Keratinocyte (primary cell): ENCODE results near the gene CARMIL1. TPM values are rescaled to one million over a fixed set of nuclear protein-coding genes. Genes with fewer than 3 reads are reported as not detected.
"Not testable (repeated sequence)": the region's sequence is repeated elsewhere in the genome, so short reads cannot be mapped to it uniquely, and the experiment has no call there.

ENCODE experiments used
- DNase-seq: peaks from one replicate; pipeline ENCODE4 v3.0.0-alpha.2; 2011; ENCODE audit warnings: low read depth, missing footprints, low spot score
- FAIRE-seq: peaks from 2 replicates; lab custom pipeline; 2011; peaks lifted over from hg19 to GRCh38; lab: Jason Lieb, UNC
- H2AFZ ChIP-seq: 2 replicates; pipeline ENCODE4 v1.6.0; 2012; ENCODE audit warnings: low read length, control low read depth, inconsistent platforms; ENCODE audit not compliant: control insufficient read depth
- H3K27ac ChIP-seq: 2 replicates; pipeline ENCODE4 v1.5.1; 2011; ENCODE audit warnings: low read length; ENCODE audit not compliant: control insufficient read depth, insufficient read depth
- H3K27me3 ChIP-seq: 3 replicates; pipeline ENCODE4 v1.6.0; 2011; ENCODE audit warnings: low read length; ENCODE audit not compliant: control insufficient read depth, insufficient read depth; ENCODE audit errors: extremely low read depth
- H3K36me3 ChIP-seq, 2 experiments: 2 replicates in 1 of 2; 3 replicates in 1 of 2; pipeline ENCODE4 v1.5.1; 2011; ENCODE audit warnings: low read length in 2 of 2, mild to moderate bottlenecking in 1 of 2; ENCODE audit not compliant: control insufficient read depth in 2 of 2, insufficient read depth in 2 of 2; ENCODE audit errors: extremely low read depth in 1 of 2
- H3K4me1 ChIP-seq: 3 replicates; pipeline ENCODE4 v1.5.1; 2011; ENCODE audit warnings: low read length; ENCODE audit not compliant: control insufficient read depth, insufficient read depth; ENCODE audit errors: extremely low read depth
- H3K4me2 ChIP-seq: 3 replicates; pipeline ENCODE4 v1.6.0; 2011; ENCODE audit warnings: low read depth, low read length; ENCODE audit not compliant: control insufficient read depth, insufficient read depth; ENCODE audit errors: extremely low read depth
- H3K4me3 ChIP-seq, 3 experiments: fragments of 200-600 bp in 1 of 3; sonication (generic) in 1 of 3; 2 replicates in 2 of 3; 3 replicates in 1 of 3; pipeline ENCODE4 v1.5.1; 2011 to 2016; ENCODE audit warnings: low read length in 3 of 3, mild to moderate bottlenecking in 3 of 3, control low read depth in 2 of 3, inconsistent platforms in 1 of 3, low read depth in 1 of 3, mixed read lengths in 1 of 3, mixed run types in 1 of 3, moderate library complexity in 1 of 3; ENCODE audit not compliant: control insufficient read depth in 2 of 3, insufficient read depth in 2 of 3; ENCODE audit errors: extremely low read depth in 1 of 3
- H3K79me2 ChIP-seq: 2 replicates; pipeline ENCODE4 v1.6.0; 2012; ENCODE audit warnings: low read length; ENCODE audit not compliant: control insufficient read depth, insufficient read depth
- H3K9ac ChIP-seq: 3 replicates; pipeline ENCODE4 v1.6.0; 2011; ENCODE audit warnings: low read length; ENCODE audit not compliant: control insufficient read depth, insufficient read depth; ENCODE audit errors: extremely low read depth
- H3K9me1 ChIP-seq: 3 replicates; pipeline ENCODE4 v1.6.0; 2011; ENCODE audit warnings: low read length; ENCODE audit not compliant: control insufficient read depth, insufficient read depth; ENCODE audit errors: extremely low read depth
- H3K9me3 ChIP-seq: 2 replicates; pipeline ENCODE4 v1.5.1; 2012; ENCODE audit warnings: low read depth, low read length; ENCODE audit not compliant: control insufficient read depth
- H4K20me1 ChIP-seq: 3 replicates; pipeline ENCODE4 v1.6.0; 2011; ENCODE audit warnings: low read length; ENCODE audit not compliant: control insufficient read depth, insufficient read depth; ENCODE audit errors: extremely low read depth
- CTCF ChIP-seq, 3 experiments: IDR thresholded peaks in 1 of 3; conservative IDR thresholded peaks in 1 of 3; optimal IDR thresholded peaks in 1 of 3; 2 replicates in 2 of 3; 3 replicates in 1 of 3; pipeline versions ENCODE3 to v1.5.1; 2011; ENCODE audit warnings: low read length in 3 of 3, mild to moderate bottlenecking in 3 of 3, moderate library complexity in 2 of 3, control low read depth in 1 of 3, inconsistent platforms in 1 of 3; ENCODE audit not compliant: insufficient read depth in 2 of 3; ENCODE audit errors: extremely low read depth in 1 of 3
- EZH2 ChIP-seq: IDR thresholded peaks from one replicate; pipeline ENCODE4 v1.6.1; 2012; ENCODE audit warnings: inconsistent platforms, mild to moderate bottlenecking, low read length, moderate library complexity
- dilution Hi-C: fragments of 300-500 bp; cut with MboI; formaldehyde crosslinking; loops from one replicate; pipeline ENCODE4 v1.7.0; 2020; ENCODE audit warnings: low sequenced_read_pairs; ENCODE audit not compliant: extremely low pct_ligation_motif_present
- polyA plus RNA-seq, 5 experiments: library from polyadenylated mRNA; depleted of rRNA in 3 of 5; stranded (reverse) in 3 of 5; stranded (forward) in 1 of 5; unstranded in 1 of 5; fragments of >200 nt; gene quantifications; 1 replicate in 1 of 5; 2 replicates in 3 of 5; 3 replicates in 1 of 5; pipeline versions ENCODE4 v1.2.1 to v1.2.3, GENCODE V29; 2011 to 2012; ENCODE audit warnings: missing spikeins in 2 of 5, low read depth in 1 of 5, low replicate concordance in 1 of 5

The CARMIL1 gene
- polyA plus RNA-seq, 1 donor (not counting 4 experiments of a cell fraction or from before 2014, with no cell fraction given): 18.9 TPM

- Histone ChIP-seq H3K4me3 (no peak overlapping the region), H3K9me3 (no peaks in the 10 kb centered on the region), H3K9me1 (no peaks in the 10 kb centered on the region), H4K20me1 (no peaks in the 10 kb centered on the region), H3K27me3 (no peaks in the 10 kb centered on the region), H3K79me2 (peaks cover 37% of the 10 kb centered on the region), H3K4me1 (no peaks in the 10 kb centered on the region), H3K4me2 (no peak overlapping the region), H3K36me3 (no peaks in the 10 kb centered on the region), H3K9ac (no peak overlapping the region), H3K27ac (no peak overlapping the region), H2AFZ (no peak overlapping the region)
- dilution Hi-C loops: no loop called here
- FAIRE-seq (no peak), DNase-seq (no peak)
- TF ChIP-seq CTCF (optimal IDR thresholded peaks at IDR 0.05 in 1 of 3, IDR thresholded peaks at IDR 0.05 in 1 of 3, conservative IDR thresholded peaks at IDR 0.05 in 1 of 3; ENCODE audit: extremely low read depth in 1 of 3, insufficient read depth in 2 of 3, low read length in 3 of 3): no peak
- TF ChIP-seq EZH2: no peak
Measured at GRCh38 chr6:25381077-25381476, 101.9 kb downstream of the CARMIL1 start.

- dilution Hi-C loops, H3K4me1 ChIP-seq, H3K27me3 ChIP-seq: not testable (repeated sequence)
Measured at GRCh38 chr6:25382476-25382875, 103.3 kb downstream of the CARMIL1 start.

GRCh38 chr6:25384234-25384633, 105.1 kb downstream of the CARMIL1 start:
- dilution Hi-C loops: no loop called here
- no peaks in the 10 kb centered on the region for H3K36me3 ChIP-seq
- H3K79me2 ChIP-seq: peaks cover 26% of the 10 kb centered on the region
- no peak overlapping the region for H3K27ac ChIP-seq
- H3K4me1 ChIP-seq: peaks cover 8% of the 10 kb centered on the region
- no peak overlapping the region for H3K4me2 ChIP-seq
- no peaks in the 10 kb centered on the region for H3K27me3 ChIP-seq
- no peak overlapping the region for H3K4me3 ChIP-seq
- TF ChIP-seq CTCF (optimal IDR thresholded peaks at IDR 0.05 in 1 of 3, IDR thresholded peaks at IDR 0.05 in 1 of 3, conservative IDR thresholded peaks at IDR 0.05 in 1 of 3; ENCODE audit: extremely low read depth in 1 of 3, insufficient read depth in 2 of 3, low read length in 3 of 3) (no peak), EZH2 (no peak)
- DNase-seq (no peak), FAIRE-seq (no peak)
- no peak overlapping the region for H2AFZ ChIP-seq
- H3K9ac ChIP-seq: no peak overlapping the region
- H4K20me1 ChIP-seq: no peaks in the 10 kb centered on the region
- H3K9me1 ChIP-seq: no peaks in the 10 kb centered on the region
- no peaks in the 10 kb centered on the region for H3K9me3 ChIP-seq

More at GRCh38 chr6:25382476-25382875, 103.3 kb downstream of the CARMIL1 start:
- peaks cover 33% of the 10 kb centered on the region for H3K79me2 ChIP-seq
- not testable (repeated sequence) for H3K4me2 ChIP-seq, H3K9ac ChIP-seq, DNase-seq, H3K9me1 ChIP-seq, H3K9me3 ChIP-seq, H3K36me3 ChIP-seq, FAIRE-seq, H3K4me3 ChIP-seq, H2AFZ ChIP-seq, H3K27ac ChIP-seq, H4K20me1 ChIP-seq
